NCI-H146 treated with DMSO at 0.1 percent for 48 hours (cell line): ENCODE measurements around the gene QRICH2.
"Not testable (repeated sequence)": the region's sequence is repeated elsewhere in the genome, so short reads cannot be mapped to it uniquely, and the experiment has no call there.

Experiments
- DNase-seq: peaks from one replicate; lab custom pipeline; 2025; ENCODE audit not compliant: unreplicated experiment; lab: John Stamatoyannopoulos, UW

Gene QRICH2

GRCh38 chr17:76252040-76252954, 55.8 kb downstream of the QRICH2 start:
- DNase-seq = no peak

- no peak for DNase-seq
Observed at GRCh38 chr17:76251478-76252039, 56.5 kb downstream of the QRICH2 start.

- no peak for DNase-seq
Observed at GRCh38 chr17:76250141-76250540, 57.9 kb downstream of the QRICH2 start.

- DNase-seq = no peak
Observed at GRCh38 chr17:76248013-76248782, 59.9 kb downstream of the QRICH2 start.

- no peak for DNase-seq
Observed at GRCh38 chr17:76247304-76247703, 60.8 kb downstream of the QRICH2 start.

GRCh38 chr17:76246080-76247066, 61.7 kb downstream of the QRICH2 start:
- DNase-seq = no peak

- not testable (repeated sequence) for DNase-seq
Observed at GRCh38 chr17:76244721-76245120, 63.4 kb downstream of the QRICH2 start.

GRCh38 chr17:76243826-76244679, 64.0 kb downstream of the QRICH2 start:
- DNase-seq = no peak

GRCh38 chr17:76241691-76242255, 66.3 kb downstream of the QRICH2 start:
- no peak for DNase-seq

GRCh38 chr17:76241204-76241538, 66.9 kb downstream of the QRICH2 start:
- DNase-seq = no peak

- DNase-seq = peak; percentile 23
Observed at GRCh38 chr17:76240461-76241203, 67.4 kb downstream of the QRICH2 start, which contains the start of gene RNF157. TSS of gene RNF157 (minus strand) at chr17:76240493. CDS start at chr17:76240240, 253 bp downstream.

GRCh38 chr17:76239538-76240274, 68.4 kb downstream of the QRICH2 start:
- DNase-seq = no peak

GRCh38 chr17:76238847-76239537, 69.1 kb downstream of the QRICH2 start:
- DNase-seq = no peak

GRCh38 chr17:76237859-76238313, 70.2 kb downstream of the QRICH2 start:
- no peak for DNase-seq

- no peak for DNase-seq
Observed at GRCh38 chr17:76236603-76237002, 71.5 kb downstream of the QRICH2 start.

GRCh38 chr17:76235883-76236282, 72.2 kb downstream of the QRICH2 start:
- DNase-seq = no peak

GRCh38 chr17:76234354-76234679, 73.8 kb downstream of the QRICH2 start:
- DNase-seq = no peak
